Inflammatory macrophage (primary cell): ENCODE measurements around the gene CSNK1D.

Experiments used
- DNase-seq, 2 donors: peaks; one replicate each; pipeline ENCODE4 v3.0.0-alpha.2; 2020 to 2022
- total RNA-seq, 18 experiments: gene quantifications; one replicate each; lab custom pipeline; 2026; ENCODE audit warnings: mixed read lengths in 6 of 18, inconsistent platforms in 2 of 18; lab: John Stamatoyannopoulos, UW

CSNK1D gene
- 28.4 to 66.7 (median 45.7) reads per million in 18 experiments for total RNA-seq

- DNase-seq: peak; percentile 83 to 88
These were observed at the start of gene CSNK1D for GRCh38 chr17:82273327-82274133. TSS of gene CSNK1D (minus strand) at chr17:82273700. CDS start at chr17:82273381, 319 bp downstream.

GRCh38 chr17:82322526-82323453, 49.3 kb upstream of the CSNK1D start:
- no peak for DNase-seq

DNA sequence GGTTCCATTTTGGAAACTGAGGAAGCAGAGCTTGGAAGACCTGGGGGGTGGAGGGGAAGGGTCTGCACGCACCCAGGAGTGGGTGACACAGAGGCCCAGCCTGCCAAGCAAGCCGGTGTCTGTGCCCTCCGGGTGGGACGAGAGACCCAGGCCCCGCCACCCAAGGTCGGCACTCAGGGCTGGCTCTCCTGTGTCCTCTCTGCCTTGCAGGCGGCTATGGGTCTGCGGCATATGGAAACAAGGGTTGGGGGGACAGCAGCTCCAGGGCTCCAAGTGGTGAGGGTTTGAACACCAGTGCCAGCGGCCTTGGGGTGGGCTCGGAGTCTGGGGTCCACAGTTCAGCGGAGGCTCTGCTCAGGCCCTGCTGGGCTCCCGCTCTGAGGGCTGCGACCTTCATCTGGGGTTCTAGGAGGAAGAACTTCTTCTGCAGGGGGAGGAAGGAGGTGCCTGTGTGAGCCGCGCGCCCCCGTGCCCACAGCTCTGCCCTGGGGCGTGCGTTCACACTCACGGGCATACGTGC, 48.5 kb upstream of the CSNK1D start:
- no peak for DNase-seq

DNA sequence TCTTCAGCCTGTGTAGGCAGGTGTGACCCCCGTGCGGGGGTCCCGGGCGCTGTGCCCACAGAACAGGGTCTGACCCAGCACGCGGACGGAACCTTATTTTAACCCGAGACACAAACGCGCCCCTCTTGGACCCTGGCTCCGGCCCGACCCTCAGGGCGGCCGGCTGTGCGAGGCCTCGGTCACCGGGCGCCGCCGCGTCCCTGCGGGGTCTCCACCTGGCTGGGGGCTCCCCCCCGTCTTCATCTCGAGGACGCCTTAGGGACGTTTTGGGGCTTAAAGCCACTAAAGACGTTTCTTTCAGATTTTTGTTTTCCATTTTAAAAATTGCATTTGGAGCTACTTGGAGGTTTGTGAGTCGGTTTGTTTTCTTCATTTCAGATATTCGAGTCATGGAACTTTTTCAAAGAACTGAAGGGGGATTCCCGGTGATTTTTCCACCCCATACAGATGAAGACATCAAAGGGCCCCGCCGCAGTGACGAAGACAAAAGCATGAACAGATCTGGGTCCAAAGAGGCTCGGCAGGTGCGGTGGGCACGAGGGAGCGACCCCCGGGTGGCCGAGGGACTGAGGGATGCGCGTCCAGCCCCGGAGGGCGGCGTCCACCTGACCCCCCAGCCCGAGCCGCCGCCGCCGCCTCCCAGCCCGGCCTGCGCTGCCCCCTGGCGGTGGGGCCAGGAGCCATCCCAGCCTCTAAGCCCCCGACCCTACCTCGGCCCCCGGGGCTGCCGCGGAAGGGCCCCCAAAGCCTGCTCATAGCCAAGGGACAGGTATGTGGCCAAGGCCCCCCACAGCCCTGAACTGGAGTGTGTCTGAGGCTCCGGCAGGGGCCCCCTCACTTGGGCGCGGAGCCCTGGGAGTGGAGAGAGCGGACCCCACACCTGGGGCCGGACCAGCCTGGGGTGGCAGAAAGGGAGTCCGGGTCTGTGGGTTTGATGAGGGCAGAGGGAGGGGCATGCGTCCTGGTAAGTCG, 47.7 kb upstream of the CSNK1D start:
- peak in 1 of 2 donors; percentile 32 for DNase-seq

- no peak for DNase-seq
These were observed 46.8 kb upstream of the CSNK1D start for GRCh38 chr17:82320140-82320840.

DNA sequence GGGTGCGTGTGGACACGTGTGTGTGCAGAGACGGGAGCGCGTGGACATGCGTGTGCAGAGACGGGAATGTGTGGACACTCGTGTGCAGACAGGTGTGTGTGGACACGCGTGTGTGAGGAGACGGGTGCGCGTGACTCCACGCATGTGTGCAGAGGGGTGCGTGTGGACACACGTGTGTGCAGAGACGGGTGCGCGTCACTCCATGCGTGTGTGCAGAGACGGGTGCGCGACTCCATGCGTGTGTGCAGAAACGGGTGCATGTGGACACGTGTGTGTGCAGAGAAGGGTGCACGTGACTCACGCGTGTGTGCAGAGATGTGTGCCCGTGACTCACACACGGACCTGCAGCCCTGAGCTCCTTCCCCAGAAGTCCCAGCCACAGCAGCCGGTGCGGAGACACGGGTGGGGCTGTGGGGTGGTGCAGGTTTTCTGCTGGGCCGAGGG, 46.1 kb upstream of the CSNK1D start:
- no peak for DNase-seq

DNA sequence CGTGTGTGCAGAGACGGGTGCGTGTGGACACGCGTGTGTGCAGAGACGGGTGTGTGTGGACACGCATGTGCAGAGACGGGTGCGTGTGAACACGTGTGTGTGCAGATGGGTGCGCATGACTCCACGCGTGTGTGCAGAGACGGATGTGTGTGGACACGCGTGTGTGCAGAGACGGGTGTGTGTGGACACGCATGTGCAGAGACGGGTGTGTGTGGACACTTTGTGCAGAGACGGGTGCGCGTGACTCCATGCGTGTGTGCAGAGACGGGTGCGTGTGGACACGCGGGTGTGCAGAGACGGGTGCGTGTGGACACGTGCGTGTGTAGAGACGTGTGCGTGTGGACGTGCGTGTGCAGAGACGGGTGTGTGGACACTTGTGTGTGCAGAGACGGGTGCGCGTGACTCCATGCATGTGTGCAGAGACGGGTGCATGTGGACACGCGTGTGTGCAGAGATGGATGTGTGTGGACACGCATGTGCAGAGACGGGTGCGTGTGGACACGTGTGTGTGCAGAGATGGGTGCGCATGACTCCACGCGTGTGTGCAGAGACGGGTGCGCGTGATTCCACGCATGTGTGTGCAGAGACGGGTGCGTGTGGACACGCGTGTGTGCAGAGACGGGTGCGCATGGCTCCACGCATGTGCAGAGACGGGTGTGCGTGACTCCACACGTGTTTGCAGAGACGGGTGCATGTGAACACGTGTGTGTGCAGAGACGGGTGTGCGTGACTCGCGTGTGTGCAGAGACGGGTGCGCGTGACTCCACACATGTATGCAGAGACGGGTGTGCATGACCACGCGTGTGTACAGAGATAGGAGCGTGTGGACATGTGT, 45.5 kb upstream of the CSNK1D start:
- no peak for DNase-seq

GRCh38 chr17:82318169-82318498, 44.6 kb upstream of the CSNK1D start:
- no peak for DNase-seq

DNA sequence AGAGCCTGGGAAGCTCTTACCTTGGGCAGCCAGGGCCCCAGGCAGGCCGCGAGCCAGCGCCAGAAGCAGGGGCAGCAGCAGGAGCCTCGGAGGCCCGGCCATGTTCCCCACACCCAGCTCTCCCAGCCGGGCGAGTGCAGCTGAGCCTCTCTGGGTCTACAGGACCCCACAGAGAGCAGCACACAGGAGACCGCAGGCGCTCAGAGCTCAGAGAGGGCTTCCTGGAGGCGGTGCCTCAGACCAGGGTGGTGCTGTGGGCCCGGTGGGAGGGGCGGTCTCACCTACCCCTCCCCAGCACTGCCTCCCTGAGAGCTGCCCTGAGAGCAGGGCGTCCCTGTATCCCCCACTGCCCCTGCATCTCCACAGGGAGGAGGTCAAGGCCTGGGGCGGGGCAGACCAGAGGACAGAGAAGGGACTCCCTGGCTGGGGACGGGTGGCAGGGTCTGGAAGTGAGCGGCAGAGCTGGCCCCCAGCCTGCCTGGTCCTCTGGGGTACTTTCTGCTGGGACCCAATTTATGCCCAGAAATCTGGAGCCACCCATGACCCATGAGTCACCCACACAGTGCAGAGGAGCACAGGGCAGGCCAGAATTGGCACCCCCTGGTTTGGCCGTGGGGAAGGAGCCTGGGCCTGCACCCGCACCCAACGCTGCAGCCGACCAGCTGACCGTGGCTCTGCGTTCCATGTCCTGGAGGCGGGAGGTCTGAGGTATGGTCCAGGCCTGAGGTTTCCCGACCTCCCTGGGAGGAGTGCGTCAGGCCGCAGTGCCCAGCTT, 44.1 kb upstream of the CSNK1D start, which contains the start of gene CD7:
Gene CD7 (minus strand): TSS at position 215 of the 775 bp plus-strand sequence. CDS start 113 bp downstream, at position 102.
- DNase-seq: no peak

DNA sequence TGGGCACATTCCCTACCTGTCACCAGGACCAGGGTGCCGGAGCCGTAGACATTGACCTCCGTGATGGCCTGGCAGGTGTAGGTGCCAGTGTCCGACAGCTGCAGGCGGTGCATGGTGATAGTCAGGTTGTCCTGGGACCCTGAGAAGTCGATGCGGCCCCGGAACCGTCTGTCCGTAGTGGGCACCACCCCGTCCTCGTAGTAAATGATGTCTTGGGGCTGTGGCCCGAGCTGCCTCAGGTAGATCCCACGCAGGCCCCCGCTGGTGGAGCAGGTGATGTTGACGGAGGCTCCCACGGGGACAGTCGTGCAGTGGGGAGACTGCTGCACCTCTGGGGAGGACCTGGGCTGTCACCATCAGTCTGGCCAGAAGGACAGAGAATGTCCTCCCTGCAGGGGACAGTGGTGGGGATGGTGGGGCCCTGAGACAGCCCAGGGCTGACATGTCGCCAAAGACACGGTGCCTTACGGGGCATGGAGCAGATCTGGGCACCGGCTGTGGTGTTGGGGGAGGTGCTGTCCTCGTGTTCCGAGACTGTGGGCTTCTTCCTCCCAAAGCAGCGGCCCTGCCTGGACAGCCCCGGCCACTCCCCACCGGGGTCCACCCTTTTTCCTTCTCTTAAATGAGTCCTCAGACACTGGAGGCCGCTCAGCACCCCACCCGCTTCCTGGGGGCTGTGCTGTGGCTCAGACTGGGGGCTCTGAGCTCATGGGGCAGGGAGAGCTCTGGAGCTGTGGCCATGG, 43.3 kb upstream of the CSNK1D start:
- DNase-seq: no peak

DNA sequence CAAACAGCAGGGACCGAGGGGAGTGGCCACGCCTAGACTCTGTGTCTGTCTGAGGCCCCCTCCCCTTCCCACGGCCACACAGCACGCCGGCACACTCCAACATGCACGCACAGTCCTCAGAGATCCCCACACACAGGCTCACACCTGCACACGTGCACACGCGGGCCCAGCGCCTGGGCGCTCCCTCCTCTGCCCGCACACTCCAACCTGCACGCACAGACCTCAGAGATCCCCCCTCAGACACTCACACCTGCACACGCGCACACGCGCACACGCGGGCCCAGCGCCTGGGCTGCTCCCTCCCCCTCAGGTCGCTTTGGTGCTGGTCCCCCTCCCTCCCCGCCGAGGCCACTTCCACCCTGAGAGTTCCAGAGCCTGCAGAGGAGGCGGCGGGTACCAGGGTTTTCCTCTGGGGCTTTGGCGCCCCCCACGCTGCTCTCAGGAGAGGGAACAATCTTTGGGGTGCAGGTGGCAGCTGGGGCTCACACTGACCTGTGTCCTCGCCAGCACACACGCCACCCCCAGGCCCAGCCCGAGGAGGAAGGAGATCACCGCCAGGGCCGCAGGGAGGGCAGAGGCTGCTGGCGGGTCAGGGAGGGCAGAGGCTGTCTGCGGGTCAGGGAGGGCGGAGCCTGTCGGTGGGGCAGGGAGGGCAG, 42.3 kb upstream of the CSNK1D start:
- DNase-seq: peak in 1 of 2 donors; percentile 21

- DNase-seq: peak; percentile 29 to 34
These were observed 41.5 kb upstream of the CSNK1D start for GRCh38 chr17:82314727-82315605.

DNA sequence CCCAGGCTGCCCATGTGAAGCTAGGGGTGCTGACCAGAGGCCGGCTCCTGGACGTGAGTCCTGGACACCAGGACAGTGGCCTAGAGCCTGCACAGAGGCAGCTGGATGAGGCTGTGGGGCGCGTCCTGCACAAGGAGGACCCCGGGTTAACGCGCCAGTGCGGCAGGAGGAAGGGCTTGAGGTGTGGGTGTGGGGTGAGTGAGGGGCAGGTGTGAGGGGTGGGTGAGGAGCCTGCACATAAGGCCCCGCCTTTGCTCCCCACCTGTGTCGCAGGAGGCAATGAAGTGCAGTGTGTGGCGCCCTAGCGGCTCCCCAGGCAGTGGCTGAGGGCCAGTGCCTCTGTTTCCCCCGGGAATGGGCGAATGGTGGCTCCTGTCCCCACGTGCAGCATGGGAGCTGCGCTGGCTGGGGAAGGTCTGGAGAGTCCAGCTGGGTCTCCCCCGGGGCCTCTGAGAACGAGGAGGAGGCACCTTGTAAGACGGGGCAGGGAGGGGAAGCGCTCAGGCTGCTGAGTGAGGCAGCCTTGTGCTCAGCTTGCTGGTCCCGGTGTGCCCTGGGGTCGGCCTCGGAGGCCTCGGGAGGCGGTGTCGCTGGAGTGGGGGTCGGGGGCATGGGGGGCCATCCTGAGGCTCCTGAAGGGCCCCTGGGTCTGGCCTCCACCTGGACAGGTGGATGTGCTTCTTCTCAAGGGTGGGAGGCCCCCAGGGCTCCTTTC, 40.7 kb upstream of the CSNK1D start:
- no peak for DNase-seq

GRCh38 chr17:82313195-82314011, 39.9 kb upstream of the CSNK1D start:
- DNase-seq: no peak

DNA sequence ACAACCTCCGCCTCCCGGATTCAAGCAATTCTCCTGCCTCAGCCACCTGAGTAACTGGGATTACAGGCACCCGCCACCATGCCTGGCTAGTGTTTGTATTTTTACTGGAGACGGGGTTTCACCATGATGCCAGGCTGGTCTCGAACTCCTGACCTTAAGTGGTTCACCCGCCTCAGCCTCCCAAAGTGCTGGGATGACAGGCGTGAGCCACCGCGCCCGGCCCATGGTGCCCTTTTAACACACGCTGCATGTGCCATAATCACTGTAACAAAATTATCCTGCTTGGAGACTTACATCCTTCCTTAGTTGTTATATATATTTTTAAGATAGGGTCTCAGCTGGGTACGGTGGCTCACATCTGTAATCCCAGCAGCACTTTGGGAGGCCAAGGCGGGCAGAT, 38.5 kb upstream of the CSNK1D start:
- DNase-seq: no peak
